ENCODE results near the gene CNIH2.

Gene CNIH2

GRCh38 chr11:66312549-66313320, 34.8 kb downstream of the CNIH2 start (continued):
- no peak for TF ChIP-seq ZNF18 (tag by site-specific recombination; IDR thresholded peaks at IDR 0.05)
- TF ChIP-seq ZNF768 (tag by site-specific recombination; IDR thresholded peaks at IDR 0.05): no peak
- no peak for TF ChIP-seq GFI1B (tag by site-specific recombination; IDR thresholded peaks at IDR 0.05)
- peak; percentile 53; the same call in 1 of the 2 replicates for TF ChIP-seq ZNF600 (tag by site-specific recombination; IDR thresholded peaks at IDR 0.05)

- H3K9me3 ChIP-seq (ENCODE audit: control insufficient read depth, insufficient read depth, low read depth, low read length): no peaks in the 10 kb centered on the region
- H3K4me3 ChIP-seq (ENCODE audit: low read depth, low read length): peak overlapping the region; percentile 9; the same call in 1 of the 2 replicates
- TF ChIP-seq GLIS2 (tag by site-specific recombination; IDR thresholded peaks at IDR 0.05) (peak; percentile 49; the same call in 1 of the 2 replicates), YY1 (tag by site-specific recombination; IDR thresholded peaks at IDR 0.05) (no peak), ZNF843 (tag by site-specific recombination; IDR thresholded peaks at IDR 0.05) (no peak), ZFHX2 (tag by site-specific recombination; conservative IDR thresholded peaks at IDR 0.05) (0 out of 2 replicates have a peak, but pooled peaks have one; percentile 18), KLF7 (tag by site-specific recombination; IDR thresholded peaks at IDR 0.05; ENCODE audit: borderline replicate concordance) (no peak), ZBTB48 (tag by site-specific recombination; IDR thresholded peaks at IDR 0.05) (0 out of 2 replicates have a peak, but pooled peaks have one; percentile 21), ZNF335 (tag by site-specific recombination; conservative IDR thresholded peaks at IDR 0.05) (peak; percentile 8; the same call in 1 of the 2 replicates), ZNF174 (tag by site-specific recombination; IDR thresholded peaks at IDR 0.05) (no peak), SP7 (tag by site-specific recombination; IDR thresholded peaks at IDR 0.05) (0 out of 2 replicates have a peak, but pooled peaks have one; percentile 28), ZNF175 (tag by site-specific recombination; IDR thresholded peaks at IDR 0.05) (no peak)
- peak overlapping the region; percentile 41; the same call in 1 of the 2 replicates for H3K27ac ChIP-seq (ENCODE audit: extremely low read depth, low read depth, low read length)
- POLR2A ChIA-PET: interaction anchor here (1.0 to 2.2 kb wide), 13 partner anchors 11 to 303 kb away, joined by 3 to 32 read pairs (median 6); partner anchors contain the start of genes BRMS1, RAB1B, RBM14 and RIN1
- no peaks in the 10 kb centered on the region for H3K36me3 ChIP-seq (ENCODE audit: control insufficient read depth in 2 of 2, insufficient read depth in 1 of 2, low read length in 2 of 2)
- no peaks in the 10 kb centered on the region for H3K4me1 ChIP-seq (ENCODE audit: control insufficient read depth, insufficient read depth, low read length)
- CTCF ChIA-PET: interaction anchor here (0.5 to 3.4 kb wide), 16 partner anchors 9 to 424 kb away, joined by 3 to 29 read pairs (median 12); partner anchors contain the start of genes B4GAT1 and BRMS1
These were observed 35.6 kb downstream of the CNIH2 start for GRCh38 chr11:66313321-66314185.

- POLR2A ChIA-PET: no interaction called here
- no peaks in the 10 kb centered on the region for H3K4me1 ChIP-seq (ENCODE audit: control insufficient read depth, insufficient read depth, low read length)
- no peak for TF ChIP-seq PBX3 (CRISPR knock-in tag; IDR thresholded peaks at IDR 0.05)
- no peak for TF ChIP-seq ZNF133 (tag by site-specific recombination; IDR thresholded peaks at IDR 0.05)
- TF ChIP-seq ZNF529 (tag by site-specific recombination; IDR thresholded peaks at IDR 0.05; ENCODE audit: insufficient replicate concordance): no peak
These were observed 36.2 kb downstream of the CNIH2 start for GRCh38 chr11:66314186-66314501.

More at GRCh38 chr11:66314186-66314501, 36.2 kb downstream of the CNIH2 start:
- no peak overlapping the region for H3K4me3 ChIP-seq (ENCODE audit: low read depth, low read length)
- no peak overlapping the region for H3K27ac ChIP-seq (ENCODE audit: extremely low read depth, low read depth, low read length)
- H3K36me3 ChIP-seq (ENCODE audit: control insufficient read depth in 2 of 2, insufficient read depth in 1 of 2, low read length in 2 of 2): no peaks in the 10 kb centered on the region
- CTCF ChIA-PET: interaction anchor here (1.0 to 3.1 kb wide), 5 partner anchors 8 to 95 kb away, joined by 4 to 29 read pairs (median 6); no protein-coding TSS in a partner anchor
- H3K9me3 ChIP-seq (ENCODE audit: control insufficient read depth, insufficient read depth, low read depth, low read length): no peaks in the 10 kb centered on the region
